DND-41 (cell line): Measurements from ENCODE around the gene ESYT3.

Experiments used
- CTCF ChIP-seq: IDR thresholded peaks from 2 replicates; pipeline ENCODE4 v1.5.1; 2012; ENCODE audit warnings: borderline replicate concordance, low read length, moderate library complexity, mild to moderate bottlenecking; ENCODE audit not compliant: poor library complexity, severe bottlenecking; ENCODE audit errors: extremely low read depth
- EZH2 ChIP-seq: IDR thresholded peaks from 3 replicates; pipeline ENCODE4 v1.6.1; 2012; ENCODE audit warnings: borderline replicate concordance, low read depth, mild to moderate bottlenecking, moderate library complexity, low read length, inconsistent platforms; ENCODE audit not compliant: severe bottlenecking

- no peak for TF ChIP-seq CTCF
- TF ChIP-seq EZH2 = no peak
Observed at GRCh38 chr3:138513090-138513843, 78.9 kb downstream of the ESYT3 start.
